GM12892 (cell line): ENCODE measurements around the gene PPP1R3G.

Source experiments
- POLR2A ChIP-seq: IDR thresholded peaks from 2 replicates; pipeline ENCODE4 v1.6.1; 2011; ENCODE audit warnings: low read depth, low read length, control low read depth
- POLR2AphosphoS5 ChIP-seq: IDR thresholded peaks from 2 replicates; pipeline ENCODE4 v1.6.1; 2011; ENCODE audit warnings: low read depth, low read length, control low read depth
- TAF1 ChIP-seq: IDR thresholded peaks from 2 replicates; pipeline ENCODE4 v1.6.1; 2011; ENCODE audit warnings: low read depth, mild to moderate bottlenecking, control low read depth, low read length, borderline replicate concordance

GRCh38 chr6:5093231-5094015 lies 8.3 kb downstream of the PPP1R3G start:
- TF ChIP-seq POLR2A, result no peak
- TF ChIP-seq POLR2AphosphoS5, result no peak
- TF ChIP-seq TAF1, result no peak
